Measurements from ENCODE around the gene IQSEC3. TPM values are rescaled to one million over a fixed set of nuclear protein-coding genes. Genes with fewer than 3 reads are reported as not detected.
A peak's percentile ranks its signal among the peaks of the same experiment; 100 is the strongest.

The IQSEC3 gene
- total RNA-seq, 3 donors from 2014 or later (not counting 1 experiment from before 2014, with no cell fraction given) = 4.4 to 7.1 (median 5.3) TPM

GRCh38 chr12:151579-151978, 85.0 kb downstream of the IQSEC3 start:
- peaks cover 5 to 12% of the 10 kb centered on the region in 2 donors for H3K4me1 Mint-ChIP-seq
- Histone ChIP-seq H3K9me3 (ENCODE audit: control insufficient read depth, insufficient read depth, low read length) (no peaks in the 10 kb centered on the region), H3K27ac (ENCODE audit: low read length) (no peak overlapping the region), H3K36me3 (ENCODE audit: control insufficient read depth, insufficient read depth, low read length) (no peaks in the 10 kb centered on the region), H3K4me3 (ENCODE audit: low read length) (no peak overlapping the region), H3K4me1 (ENCODE audit: control insufficient read depth, insufficient read depth, low read length) (no peaks in the 10 kb centered on the region), H3K27me3 (ENCODE audit: control insufficient read depth, insufficient read depth, low read length) (no peaks in the 10 kb centered on the region)
- DNase-seq = no peak
- H3K9me3 Mint-ChIP-seq = no peaks in the 10 kb centered on the region
- intact Hi-C loops (cut with micrococcal nuclease) = no loop called here
- H3K36me3 Mint-ChIP-seq = no peaks in the 10 kb centered on the region
- no peaks in the 10 kb centered on the region for H3K27me3 Mint-ChIP-seq (ENCODE audit: low read depth in 2 of 2)
- whole genome bisulfite sequencing (ENCODE audit: insufficient coverage) = 85% methylated on average over 3 of the region's 5 CpGs
- H3K27ac Mint-ChIP-seq = no peak overlapping the region
- H3K4me3 Mint-ChIP-seq = no peak overlapping the region
- ATAC-seq = no peak
- no peak for TF ChIP-seq CTCF (IDR thresholded peaks at IDR 0.05)

- H3K27me3 ChIP-seq (ENCODE audit: control insufficient read depth, insufficient read depth, low read length) = no peaks in the 10 kb centered on the region
- Mint-ChIP-seq H3K9me3 (no peaks in the 10 kb centered on the region), H3K27me3 (ENCODE audit: low read depth in 2 of 2) (no peaks in the 10 kb centered on the region), H3K27ac (no peak overlapping the region), H3K36me3 (no peaks in the 10 kb centered on the region), H3K4me1 (peaks cover 5 to 12% of the 10 kb centered on the region in 2 donors), H3K4me3 (no peak overlapping the region)
- DNase-seq = no peak
- no peaks in the 10 kb centered on the region for H3K9me3 ChIP-seq (ENCODE audit: control insufficient read depth, insufficient read depth, low read length)
- H3K4me1 ChIP-seq (ENCODE audit: control insufficient read depth, insufficient read depth, low read length) = no peaks in the 10 kb centered on the region
- H3K36me3 ChIP-seq (ENCODE audit: control insufficient read depth, insufficient read depth, low read length) = no peaks in the 10 kb centered on the region
- TF ChIP-seq CTCF (IDR thresholded peaks at IDR 0.05) = no peak
- WGBS (ENCODE audit: insufficient coverage) = 90% methylated on average over 2 of the region's 3 CpGs
- intact Hi-C loops (cut with micrococcal nuclease) = no loop called here
- ATAC-seq = no peak
- no peak overlapping the region for H3K27ac ChIP-seq (ENCODE audit: low read length)
- H3K4me3 ChIP-seq (ENCODE audit: low read length) = no peak overlapping the region
Measured at GRCh38 chr12:152440-152839, 85.9 kb downstream of the IQSEC3 start.

GRCh38 chr12:153080-153746, 86.6 kb downstream of the IQSEC3 start:
- 14% methylated on average over 11 of the region's 11 CpGs for WGBS (ENCODE audit: insufficient coverage)
- Mint-ChIP-seq H3K9me3 (no peaks in the 10 kb centered on the region), H3K4me1 (peaks cover 5 to 12% of the 10 kb centered on the region in 2 donors), H3K4me3 (no peak overlapping the region), H3K27me3 (ENCODE audit: low read depth in 2 of 2) (no peaks in the 10 kb centered on the region), H3K27ac (no peak overlapping the region), H3K36me3 (no peaks in the 10 kb centered on the region)
- no peaks in the 10 kb centered on the region for H3K9me3 ChIP-seq (ENCODE audit: control insufficient read depth, insufficient read depth, low read length)
- TF ChIP-seq CTCF (IDR thresholded peaks at IDR 0.05) = peak; percentile 26
- no peaks in the 10 kb centered on the region for H3K36me3 ChIP-seq (ENCODE audit: control insufficient read depth, insufficient read depth, low read length)
- no peaks in the 10 kb centered on the region for H3K27me3 ChIP-seq (ENCODE audit: control insufficient read depth, insufficient read depth, low read length)
- H3K4me3 ChIP-seq (ENCODE audit: low read length) = no peak overlapping the region
- ATAC-seq (peak; percentile 50 to 87 (median 73)), DNase-seq (peak; percentile 25 to 49)
- no peaks in the 10 kb centered on the region for H3K4me1 ChIP-seq (ENCODE audit: control insufficient read depth, insufficient read depth, low read length)
- intact Hi-C loops (cut with micrococcal nuclease) = no loop called here
- H3K27ac ChIP-seq (ENCODE audit: low read length) = no peak overlapping the region

GRCh38 chr12:154058-154457, 87.5 kb downstream of the IQSEC3 start:
- Histone ChIP-seq H3K4me3 (ENCODE audit: low read length) (no peak overlapping the region), H3K9me3 (ENCODE audit: control insufficient read depth, insufficient read depth, low read length) (no peaks in the 10 kb centered on the region), H3K36me3 (ENCODE audit: control insufficient read depth, insufficient read depth, low read length) (no peaks in the 10 kb centered on the region), H3K4me1 (ENCODE audit: control insufficient read depth, insufficient read depth, low read length) (no peaks in the 10 kb centered on the region), H3K27me3 (ENCODE audit: control insufficient read depth, insufficient read depth, low read length) (no peaks in the 10 kb centered on the region), H3K27ac (ENCODE audit: low read length) (no peak overlapping the region)
- peaks cover 5 to 12% of the 10 kb centered on the region in 2 donors for H3K4me1 Mint-ChIP-seq
- intact Hi-C loops (cut with micrococcal nuclease) = no loop called here
- no peak for TF ChIP-seq CTCF (IDR thresholded peaks at IDR 0.05)
- no peak for ATAC-seq
- H3K27ac Mint-ChIP-seq = no peak overlapping the region
- no peak overlapping the region for H3K4me3 Mint-ChIP-seq
- no peaks in the 10 kb centered on the region for H3K27me3 Mint-ChIP-seq (ENCODE audit: low read depth in 2 of 2)
- H3K36me3 Mint-ChIP-seq = no peaks in the 10 kb centered on the region
- no peaks in the 10 kb centered on the region for H3K9me3 Mint-ChIP-seq
- DNase-seq = no peak
- WGBS (ENCODE audit: insufficient coverage) = 91% methylated on average over 12 of the region's 12 CpGs

Data from natural killer cell (primary cell).